Pancreas (tissue), 10 donors: ENCODE results near the gene PPP1R16B. TPM values are rescaled to one million over a fixed set of nuclear protein-coding genes. Genes with fewer than 3 reads are reported as not detected.

ENCODE experiments used
- ATAC-seq, 4 donors: fragments of 200-7000 bp; cut with Tn5 transposase; one replicate each; pipeline versions ENCODE4 v1.8.0 to v1.9.1; 2020; ENCODE audit warnings: mild to moderate bottlenecking in 4 of 4, moderate library complexity in 4 of 4
- DNase-seq, 6 donors: peaks; one replicate each; pipeline ENCODE4 v3.0.0-alpha.2; 2020
- FAIRE-seq: peaks from 2 replicates; lab custom pipeline; 2012; peaks lifted over from hg19 to GRCh38; lab: Jason Lieb, UNC
- H3K27ac ChIP-seq, 4 donors: fragments of 200-600 bp; sonication (generic); 1 replicate in 3 of 4; 2 replicates in 1 of 4; pipeline versions ENCODE4 v1.5.0 to v1.8.0; 2020
- H3K27me3 ChIP-seq, 4 donors: fragments of 200-600 bp; one replicate each; pipeline ENCODE4 v1.8.0; 2021
- H3K36me3 ChIP-seq, 3 donors: fragments of 200-600 bp; sonication (generic) in 1 of 3; one replicate each; pipeline versions ENCODE4 v1.5.0 to v1.8.0; 2020 to 2021
- H3K4me1 ChIP-seq, 3 donors: fragments of 200-600 bp; one replicate each; pipeline ENCODE4 v1.8.0; 2021
- H3K4me3 ChIP-seq, 4 donors: fragments of 200-600 bp; sonication (generic) in 2 of 4; one replicate each; pipeline versions ENCODE4 v1.5.0 to v1.8.0; 2020 to 2021
- H3K9me3 ChIP-seq, 4 donors: fragments of 200-600 bp; one replicate each; pipeline ENCODE4 v1.8.0; 2021
- CTCF ChIP-seq, 4 donors: fragments of 200-600 bp; sonication (generic) in 3 of 4; IDR thresholded peaks; one replicate each; pipeline versions ENCODE4 v1.5.0 to v1.8.0; 2021; ENCODE audit warnings: antibody characterized with exemption in 4 of 4
- WGBS, 2 donors: extraction: QIAGEN DNeasy Blood & Tissue Kit; methylation state at CpG; one replicate each; pipeline ENCODE4 v1.1.7; 2013; 5-methylcytosine and 5-hydroxymethylcytosine counted together
- intact Hi-C, 3 donors: fragments of 100-400 bp; cut with DNase I; formaldehyde crosslinking; loops; one replicate each; pipeline versions ENCODE4 v1.11.1 to v1.14.2; 2022
- polyA plus RNA-seq, 2 donors: library from polyadenylated mRNA; stranded (reverse); fragments of 200-250 nt; gene quantifications; one replicate each; pipeline ENCODE4 v1.2.3, GENCODE V29; 2013
- total RNA-seq, 6 donors: library from RNA; stranded (reverse); fragmentation: NEBNext Ultra II Directional in 4 of 6; extraction: Animal tissue kit (Norgen Biotek cat#: 25700) in 4 of 6; gene quantifications; one replicate each; pipeline versions ENCODE4 v1.2.1 to v1.2.4, GENCODE V29; 2021 to 2023
- donor health status: healthy with polysubstance abuse.
- donor health status: DM: no; HTN: no; CAD: no; lungs with moderate emphysema.
- donor health status: DM: no; HTN: no; CAD: no.
- donor health status: control.
- donor health status: control.
- donor health status: Bipolar disorder and iron deficiency.
- donor health status: DM: yes; HTN: yes; CAD: no.
- donor health status: DM: no; HTN: no; CAD: no.
- donor health status: DM: no; HTN: no; CAD: no.
- donor health status: DM: yes; HTN: yes; CAD: no.

The PPP1R16B gene
- total and polyA plus RNA-seq, 8 donors, result 1.0 to 2.7 (median 1.3) TPM

- 89 to 93% methylated on average over 5 of the region's 5 CpGs for WGBS, 2 donors
- ATAC-seq (no peak), FAIRE-seq (no peak), DNase-seq (no peak)
- no peak overlapping the region for H3K27ac ChIP-seq
- H3K36me3 ChIP-seq, result no peaks in the 10 kb centered on the region
- no peaks in the 10 kb centered on the region for H3K27me3 ChIP-seq
- TF ChIP-seq CTCF (IDR thresholded peaks at IDR 0.05), result no peak
- H3K4me3 ChIP-seq, result no peak overlapping the region
- no peaks in the 10 kb centered on the region for H3K4me1 ChIP-seq
- no peaks in the 10 kb centered on the region for H3K9me3 ChIP-seq
- intact Hi-C loops, result no loop called here
Observed at GRCh38 chr20:38937000-38937399, 131.5 kb downstream of the PPP1R16B start.

GRCh38 chr20:38937978-38938473 lies 132.5 kb downstream of the PPP1R16B start:
- WGBS, 2 donors, result 85 to 89% methylated on average over 7 of the region's 7 CpGs
- Histone ChIP-seq H3K4me1 (no peaks in the 10 kb centered on the region), H3K27ac (no peak overlapping the region), H3K9me3 (no peaks in the 10 kb centered on the region), H3K27me3 (no peaks in the 10 kb centered on the region), H3K4me3 (no peak overlapping the region), H3K36me3 (no peaks in the 10 kb centered on the region)
- ATAC-seq (no peak), DNase-seq (no peak), FAIRE-seq (no peak)
- no peak for TF ChIP-seq CTCF (IDR thresholded peaks at IDR 0.05)
- intact Hi-C loops, result no loop called here

GRCh38 chr20:38939686-38940085 lies 134.2 kb downstream of the PPP1R16B start:
- 83 to 89% methylated on average over 2 of the region's 2 CpGs for WGBS, 2 donors
- no peak for DNase-seq
- no peak for FAIRE-seq

GRCh38 chr20:38940644-38941043 lies 135.1 kb downstream of the PPP1R16B start:
- intact Hi-C loops, result no loop called here
- H3K9me3 ChIP-seq, result no peaks in the 10 kb centered on the region
- DNase-seq, result no peak
- no peaks in the 10 kb centered on the region for H3K27me3 ChIP-seq
- 92 to 97% methylated on average over 5 of the region's 5 CpGs for WGBS, 2 donors
- no peak for ATAC-seq
- H3K4me1 ChIP-seq, result no peaks in the 10 kb centered on the region
- no peak for TF ChIP-seq CTCF (IDR thresholded peaks at IDR 0.05)
- no peak for FAIRE-seq
- no peak overlapping the region for H3K27ac ChIP-seq
- H3K4me3 ChIP-seq, result no peak overlapping the region
- H3K36me3 ChIP-seq, result no peaks in the 10 kb centered on the region

More at GRCh38 chr20:38939686-38940085, 134.2 kb downstream of the PPP1R16B start:
- intact Hi-C loops, result no loop called here
- H3K9me3 ChIP-seq, result no peaks in the 10 kb centered on the region
- no peaks in the 10 kb centered on the region for H3K27me3 ChIP-seq
- no peak overlapping the region for H3K27ac ChIP-seq
- ATAC-seq, result no peak
- no peaks in the 10 kb centered on the region for H3K4me1 ChIP-seq
- H3K4me3 ChIP-seq, result no peak overlapping the region
- TF ChIP-seq CTCF (IDR thresholded peaks at IDR 0.05), result no peak
- no peaks in the 10 kb centered on the region for H3K36me3 ChIP-seq

GRCh38 chr20:38941726-38942389 lies 136.4 kb downstream of the PPP1R16B start:
- Histone ChIP-seq H3K4me1 (no peaks in the 10 kb centered on the region), H3K36me3 (no peaks in the 10 kb centered on the region), H3K9me3 (no peaks in the 10 kb centered on the region), H3K4me3 (no peak overlapping the region), H3K27me3 (no peaks in the 10 kb centered on the region), H3K27ac (no peak overlapping the region)
- WGBS, 2 donors, result 89 to 93% methylated on average over 5 of the region's 5 CpGs
- FAIRE-seq, result no peak
- TF ChIP-seq CTCF (IDR thresholded peaks at IDR 0.05), result no peak
- intact Hi-C loops, result no loop called here
- no peak for ATAC-seq
- no peak for DNase-seq
